ENCODE results near the gene POLG2. TPM values are rescaled to one million over a fixed set of nuclear protein-coding genes. Genes with fewer than 3 reads are reported as not detected.

The POLG2 gene
- total and polyA plus RNA-seq, 9 of the 15 experiments (the other 6 are each of a cell fraction or from before 2014, with no cell fraction given), result 13.4 to 44.8 (median 37.0) TPM

DNA sequence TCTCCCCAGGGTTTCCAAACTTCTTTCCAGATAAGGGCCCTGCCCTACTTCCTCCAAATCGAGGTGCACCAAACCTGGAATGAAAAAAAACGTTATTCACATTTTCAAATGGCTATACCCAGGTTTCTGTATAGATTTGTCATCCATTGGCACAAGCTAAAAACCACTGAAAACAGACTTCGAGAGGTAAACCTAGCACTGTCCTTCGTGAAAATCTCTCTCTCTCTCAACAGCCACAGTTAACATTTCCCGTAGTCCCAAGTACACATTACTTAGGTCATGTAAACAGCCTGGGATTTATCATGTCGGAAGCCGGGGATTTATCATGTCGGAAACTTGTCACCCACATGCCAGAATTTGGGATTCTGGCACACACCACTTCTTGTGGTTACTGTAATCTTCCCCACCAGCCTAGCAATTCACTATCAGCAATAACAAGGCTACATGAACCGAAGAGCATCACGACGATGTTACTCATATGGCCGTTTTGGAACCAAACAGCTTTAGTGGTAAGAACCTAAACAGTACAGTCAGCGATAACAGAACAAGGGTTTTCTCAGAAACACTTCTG lies 8.0 kb upstream of the POLG2 start (continued):
- TF ChIP-seq CBX8 (IDR thresholded peaks at IDR 0.05; ENCODE audit: borderline replicate concordance, extremely low read depth, low read depth, low read length, poor library complexity, severe bottlenecking) (no peak), PHB2 (IDR thresholded peaks at IDR 0.05; ENCODE audit: low read depth) (no peak), ELK3 (CRISPR knock-in tag; IDR thresholded peaks at IDR 0.05) (no peak), ELF2 (CRISPR knock-in tag; IDR thresholded peaks at IDR 0.05) (no peak), ZFP36 (IDR thresholded peaks at IDR 0.05; ENCODE audit: low read depth, low read length, partially characterized antibody) (no peak), PHTF2 (CRISPR knock-in tag; IDR thresholded peaks at IDR 0.05) (no peak), CREM (IDR thresholded peaks at IDR 0.05; ENCODE audit: low read depth) (no peak), DMBX1 (CRISPR knock-in tag; IDR thresholded peaks at IDR 0.05; ENCODE audit: borderline replicate concordance) (no peak), TCF7 (IDR thresholded peaks at IDR 0.05; ENCODE audit: borderline replicate concordance) (no peak), ZKSCAN3 (CRISPR knock-in tag; IDR thresholded peaks at IDR 0.05) (no peak), KAT8 (IDR thresholded peaks at IDR 0.05; ENCODE audit: low read depth) (no peak), PHF8 (IDR thresholded peaks at IDR 0.05; ENCODE audit: borderline replicate concordance, low read length) (no peak), U2AF2 (optimal IDR thresholded peaks at IDR 0.05; ENCODE audit: low read depth, low read length) (no peak), NFIC (IDR thresholded peaks at IDR 0.05) (peak; percentile 70)
- TF ChIP-seq, protein P1, sequence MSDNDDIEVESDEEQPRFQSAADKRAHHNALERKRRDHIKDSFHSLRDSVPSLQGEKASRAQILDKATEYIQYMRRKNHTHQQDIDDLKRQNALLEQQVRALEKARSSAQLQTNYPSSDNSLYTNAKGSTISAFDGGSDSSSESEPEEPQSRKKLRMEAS (CRISPR knock-in tag; IDR thresholded peaks at IDR 0.05), result no peak
- TF ChIP-seq, protein P2, sequence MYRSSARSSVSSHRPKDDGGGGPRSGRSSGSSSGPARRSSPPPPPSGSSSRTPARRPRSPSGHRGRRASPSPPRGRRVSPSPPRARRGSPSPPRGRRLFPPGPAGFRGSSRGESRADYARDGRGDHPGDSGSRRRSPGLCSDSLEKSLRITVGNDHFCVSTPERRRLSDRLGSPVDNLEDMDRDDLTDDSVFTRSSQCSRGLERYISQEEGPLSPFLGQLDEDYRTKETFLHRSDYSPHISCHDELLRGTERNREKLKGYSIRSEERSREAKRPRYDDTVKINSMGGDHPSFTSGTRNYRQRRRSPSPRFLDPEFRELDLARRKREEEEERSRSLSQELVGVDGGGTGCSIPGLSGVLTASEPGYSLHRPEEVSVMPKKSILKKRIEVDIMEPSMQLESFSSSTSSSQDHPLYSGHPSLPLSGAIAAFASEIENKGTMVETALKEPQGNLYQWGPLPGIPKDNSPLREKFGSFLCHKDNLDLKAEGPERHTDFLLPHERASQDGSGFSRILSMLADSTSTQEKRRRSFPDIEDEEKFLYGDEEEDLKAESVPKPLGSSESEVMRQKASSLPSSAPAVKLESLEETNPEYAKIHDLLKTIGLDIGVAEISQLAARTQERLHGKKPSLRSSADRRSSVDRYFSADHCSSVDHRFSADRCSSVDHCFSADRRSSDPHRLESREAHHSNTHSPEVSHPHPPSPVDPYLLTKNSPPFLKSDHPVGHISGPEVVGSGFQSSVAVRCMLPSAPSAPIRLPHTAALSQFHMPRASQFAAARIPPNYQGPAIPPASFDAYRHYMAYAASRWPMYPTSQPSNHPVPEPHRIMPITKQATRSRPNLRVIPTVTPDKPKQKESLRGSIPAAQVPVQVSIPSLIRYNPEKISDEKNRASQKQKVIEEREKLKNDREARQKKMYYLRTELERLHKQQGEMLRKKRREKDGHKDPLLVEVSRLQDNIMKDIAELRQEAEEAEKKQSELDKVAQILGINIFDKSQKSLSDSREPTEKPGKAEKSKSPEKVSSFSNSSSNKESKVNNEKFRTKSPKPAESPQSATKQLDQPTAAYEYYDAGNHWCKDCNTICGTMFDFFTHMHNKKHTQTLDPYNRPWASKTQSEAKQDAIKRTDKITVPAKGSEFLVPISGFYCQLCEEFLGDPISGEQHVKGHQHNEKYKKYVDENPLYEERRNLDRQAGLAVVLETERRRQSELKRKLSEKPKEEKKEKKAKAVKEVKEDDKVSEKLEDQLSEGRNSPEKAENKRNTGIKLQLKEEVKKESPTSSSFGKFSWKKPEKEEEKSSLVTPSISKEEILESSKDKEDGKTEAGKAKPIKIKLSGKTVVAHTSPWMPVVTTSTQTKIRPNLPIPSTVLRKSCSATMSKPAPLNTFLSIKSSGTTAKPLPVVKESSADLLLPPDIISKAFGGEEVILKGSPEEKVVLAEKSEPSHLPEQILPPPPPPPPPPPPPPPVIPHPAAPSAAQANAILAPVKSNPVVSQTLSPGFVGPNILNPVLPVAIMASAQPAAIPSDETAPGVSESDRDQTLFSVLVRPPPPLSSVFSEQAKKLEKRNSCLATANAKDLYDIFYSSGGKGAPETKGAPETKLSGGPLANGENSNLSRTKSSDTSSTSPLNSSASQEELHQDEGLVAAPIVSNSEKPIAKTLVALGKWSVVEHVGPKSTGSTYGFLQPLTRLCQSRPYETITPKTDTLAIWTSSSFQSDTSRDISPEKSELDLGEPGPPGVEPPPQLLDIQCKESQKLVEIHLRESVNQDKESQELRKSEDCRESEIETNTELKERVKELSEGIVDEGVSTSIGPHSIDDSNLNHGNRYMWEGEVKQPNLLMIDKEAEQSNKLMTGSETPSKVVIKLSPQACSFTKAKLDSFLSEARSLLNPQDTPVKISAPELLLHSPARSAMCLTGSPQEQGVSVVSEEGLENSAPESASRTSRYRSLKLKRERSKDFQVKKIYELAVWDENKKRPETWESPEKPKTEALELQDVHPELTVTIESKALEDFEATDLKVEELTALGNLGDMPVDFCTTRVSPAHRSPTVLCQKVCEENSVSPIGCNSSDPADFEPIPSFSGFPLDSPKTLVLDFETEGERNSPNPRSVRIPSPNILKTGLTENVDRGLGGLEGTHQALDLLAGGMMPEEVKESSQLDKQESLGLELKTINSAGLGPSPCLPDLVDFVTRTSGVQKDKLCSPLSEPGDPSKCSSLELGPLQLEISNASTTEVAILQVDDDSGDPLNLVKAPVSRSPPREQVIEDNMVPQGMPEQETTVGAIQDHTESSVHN (IDR thresholded peaks at IDR 0.05; ENCODE audit: borderline replicate concordance in 1 of 2, low read depth in 1 of 2), result no peak
- TF ChIP-seq, protein P3, sequence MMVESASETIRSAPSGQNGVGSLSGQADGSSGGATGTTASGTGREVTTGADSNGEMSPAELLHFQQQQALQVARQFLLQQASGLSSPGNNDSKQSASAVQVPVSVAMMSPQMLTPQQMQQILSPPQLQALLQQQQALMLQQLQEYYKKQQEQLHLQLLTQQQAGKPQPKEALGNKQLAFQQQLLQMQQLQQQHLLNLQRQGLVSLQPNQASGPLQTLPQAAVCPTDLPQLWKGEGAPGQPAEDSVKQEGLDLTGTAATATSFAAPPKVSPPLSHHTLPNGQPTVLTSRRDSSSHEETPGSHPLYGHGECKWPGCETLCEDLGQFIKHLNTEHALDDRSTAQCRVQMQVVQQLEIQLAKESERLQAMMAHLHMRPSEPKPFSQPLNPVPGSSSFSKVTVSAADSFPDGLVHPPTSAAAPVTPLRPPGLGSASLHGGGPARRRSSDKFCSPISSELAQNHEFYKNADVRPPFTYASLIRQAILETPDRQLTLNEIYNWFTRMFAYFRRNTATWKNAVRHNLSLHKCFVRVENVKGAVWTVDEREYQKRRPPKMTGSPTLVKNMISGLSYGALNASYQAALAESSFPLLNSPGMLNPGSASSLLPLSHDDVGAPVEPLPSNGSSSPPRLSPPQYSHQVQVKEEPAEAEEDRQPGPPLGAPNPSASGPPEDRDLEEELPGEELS (CRISPR knock-in tag; IDR thresholded peaks at IDR 0.05; ENCODE audit: borderline replicate concordance), result no peak
